ENCODE measurements around the gene EGF. TPM values are rescaled to one million over a fixed set of nuclear protein-coding genes. Genes with fewer than 3 reads are reported as not detected.

EGF gene
- total and polyA plus RNA-seq, 12 donors, result 0.07 to 1.6 (median 0.24) TPM; not detected in 4

DNA sequence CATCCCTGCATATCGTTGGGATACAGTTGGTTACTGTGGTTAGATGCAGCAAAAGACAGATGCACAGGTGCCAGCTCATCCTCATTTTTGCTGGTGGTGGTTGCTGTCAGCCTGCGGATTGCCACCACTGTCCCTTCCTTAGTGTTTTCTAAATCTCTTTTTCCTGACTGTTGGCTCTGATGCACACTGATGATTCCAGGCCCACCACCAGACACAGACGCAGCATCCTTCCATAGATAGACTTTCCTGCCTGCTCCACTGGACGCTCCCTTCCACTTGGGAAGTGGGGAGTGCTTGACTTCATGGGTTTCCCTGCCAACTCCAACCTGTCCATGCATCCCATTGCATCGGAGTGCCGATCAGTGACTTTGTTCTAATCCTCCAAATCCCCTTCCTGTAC lies 101.5 kb downstream of the EGF start:
- TF ChIP-seq, protein P1, sequence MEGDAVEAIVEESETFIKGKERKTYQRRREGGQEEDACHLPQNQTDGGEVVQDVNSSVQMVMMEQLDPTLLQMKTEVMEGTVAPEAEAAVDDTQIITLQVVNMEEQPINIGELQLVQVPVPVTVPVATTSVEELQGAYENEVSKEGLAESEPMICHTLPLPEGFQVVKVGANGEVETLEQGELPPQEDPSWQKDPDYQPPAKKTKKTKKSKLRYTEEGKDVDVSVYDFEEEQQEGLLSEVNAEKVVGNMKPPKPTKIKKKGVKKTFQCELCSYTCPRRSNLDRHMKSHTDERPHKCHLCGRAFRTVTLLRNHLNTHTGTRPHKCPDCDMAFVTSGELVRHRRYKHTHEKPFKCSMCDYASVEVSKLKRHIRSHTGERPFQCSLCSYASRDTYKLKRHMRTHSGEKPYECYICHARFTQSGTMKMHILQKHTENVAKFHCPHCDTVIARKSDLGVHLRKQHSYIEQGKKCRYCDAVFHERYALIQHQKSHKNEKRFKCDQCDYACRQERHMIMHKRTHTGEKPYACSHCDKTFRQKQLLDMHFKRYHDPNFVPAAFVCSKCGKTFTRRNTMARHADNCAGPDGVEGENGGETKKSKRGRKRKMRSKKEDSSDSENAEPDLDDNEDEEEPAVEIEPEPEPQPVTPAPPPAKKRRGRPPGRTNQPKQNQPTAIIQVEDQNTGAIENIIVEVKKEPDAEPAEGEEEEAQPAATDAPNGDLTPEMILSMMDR (IDR thresholded peaks at IDR 0.05), result no peak
- TF ChIP-seq POLR2A (IDR thresholded peaks at IDR 0.05), result no peak
- intact Hi-C loops (cut with DNase I), result no loop called here
- Histone ChIP-seq H3K27ac (no peak overlapping the region), H3K4me3 (no peak overlapping the region), H3K9me3 (replicated peaks in 1 of 3) (no peaks in the 10 kb centered on the region), H3K36me3 (replicated peaks in 1 of 2) (no peaks in the 10 kb centered on the region), H3K4me1 (replicated peaks in 1 of 2) (no peaks in the 10 kb centered on the region), H3K27me3 (peaks cover 19% of the 10 kb centered on the region)
- no peak for DNase-seq
- WGBS, 4 donors, result 87 to 90% (median 89%) methylated on average over 6 of the region's 6 CpGs

DNA sequence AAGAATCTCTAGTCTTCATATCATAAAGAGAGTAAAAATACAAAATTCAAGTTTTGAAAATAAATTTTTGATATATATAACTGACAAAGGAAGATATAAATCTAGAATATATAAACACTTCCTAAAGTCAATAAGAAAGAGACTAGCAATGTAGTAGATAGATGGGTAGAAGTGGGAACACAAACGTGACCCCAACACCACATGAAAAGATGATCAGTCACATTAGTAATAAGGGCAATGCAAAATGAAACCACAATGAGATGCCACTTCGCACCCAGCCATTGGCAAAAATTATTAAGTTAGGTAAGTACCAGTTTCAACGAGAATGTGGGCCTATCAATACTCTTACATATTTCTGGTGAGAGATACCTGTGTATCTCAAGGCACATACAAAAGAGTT lies 106.5 kb downstream of the EGF start:
- no peak for DNase-seq
- H3K36me3 ChIP-seq (replicated peaks in 1 of 2), result no peaks in the 10 kb centered on the region
- H3K4me3 ChIP-seq, result no peak overlapping the region
- H3K27me3 ChIP-seq, result peaks cover 7% of the 10 kb centered on the region
- intact Hi-C loops (cut with DNase I), result no loop called here
- 77 to 91% (median 85%) methylated on average over 3 of the region's 3 CpGs for WGBS, 4 donors
- TF ChIP-seq POLR2A (IDR thresholded peaks at IDR 0.05), result no peak
- TF ChIP-seq, protein P1 (IDR thresholded peaks at IDR 0.05), result no peak
- H3K27ac ChIP-seq, result no peak overlapping the region
- H3K4me1 ChIP-seq (replicated peaks in 1 of 2), result no peaks in the 10 kb centered on the region
- H3K9me3 ChIP-seq (replicated peaks in 1 of 3), result no peaks in the 10 kb centered on the region

DNA sequence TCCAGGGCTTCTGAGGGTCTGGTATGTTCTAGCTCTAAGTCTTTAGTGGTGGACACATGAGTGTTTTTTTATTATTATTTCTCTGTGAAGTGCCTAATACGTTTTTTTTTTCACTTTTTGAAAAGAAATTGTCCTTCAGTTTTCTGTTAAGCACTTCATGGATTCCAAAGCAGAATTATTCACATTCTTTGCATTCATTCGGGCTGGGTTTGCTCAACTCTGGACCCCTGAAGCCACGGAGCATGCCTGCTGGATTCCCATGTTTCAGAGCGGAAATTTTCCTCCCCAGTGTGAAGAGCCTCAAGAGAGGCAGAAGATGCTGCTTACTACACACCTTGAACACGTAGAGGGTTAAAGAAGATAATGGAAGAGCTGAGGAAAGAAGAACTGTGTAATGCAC lies 107.5 kb downstream of the EGF start:
- Histone ChIP-seq H3K4me1 (replicated peaks in 1 of 2) (no peaks in the 10 kb centered on the region), H3K27ac (no peak overlapping the region), H3K9me3 (replicated peaks in 1 of 3) (no peaks in the 10 kb centered on the region), H3K4me3 (no peak overlapping the region), H3K27me3 (peaks cover 7% of the 10 kb centered on the region), H3K36me3 (replicated peaks in 1 of 2) (no peaks in the 10 kb centered on the region)
- intact Hi-C loops (cut with DNase I), result no loop called here
- 30 to 40% (median 35%) methylated on average over 5 of the region's 5 CpGs for WGBS, 4 donors
- TF ChIP-seq POLR2A (IDR thresholded peaks at IDR 0.05), result no peak
- TF ChIP-seq, protein P1 (IDR thresholded peaks at IDR 0.05), result no peak
- no peak for DNase-seq

DNA sequence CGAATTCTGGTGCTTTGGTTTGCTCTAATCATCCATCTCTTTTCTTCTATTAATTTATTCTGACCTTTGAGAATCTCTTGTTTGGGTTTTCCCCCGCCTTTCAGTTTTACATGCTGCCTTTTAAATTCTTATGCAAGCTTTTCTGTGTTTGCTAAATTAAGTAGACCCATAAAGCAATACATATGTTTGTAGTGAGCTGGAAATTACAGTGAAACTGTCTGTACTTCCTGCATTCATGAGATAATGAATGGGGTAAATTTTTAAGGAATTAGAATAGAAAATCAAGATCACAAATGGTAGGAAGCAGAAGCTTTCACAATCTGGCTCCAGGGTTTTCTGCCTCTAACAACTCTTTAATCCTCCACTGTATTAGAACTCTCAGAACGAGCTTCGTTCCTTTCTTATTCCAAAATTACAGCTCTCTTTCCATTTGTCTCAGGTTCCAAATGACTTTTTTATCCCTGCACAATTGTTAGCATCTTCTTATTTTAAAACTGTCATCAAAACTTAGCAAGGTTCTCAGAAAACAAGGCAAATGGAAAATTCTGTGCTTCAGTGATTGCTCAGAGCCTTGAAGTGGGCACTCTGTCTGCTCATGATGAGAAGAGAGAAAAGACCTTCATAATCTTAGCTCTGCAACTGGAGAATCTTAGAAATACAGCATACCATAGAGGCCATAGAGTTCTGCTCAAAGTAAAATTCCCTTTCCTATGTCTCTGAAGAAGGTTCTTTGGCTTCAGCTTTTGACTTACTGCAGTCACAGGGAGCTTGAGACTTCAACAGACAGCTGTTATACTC lies 108.2 kb downstream of the EGF start:
- intact Hi-C loops (cut with DNase I), result no loop called here
- no peaks in the 10 kb centered on the region for H3K36me3 ChIP-seq (replicated peaks in 1 of 2)
- no peak overlapping the region for H3K27ac ChIP-seq
- no peaks in the 10 kb centered on the region for H3K4me1 ChIP-seq (replicated peaks in 1 of 2)
- TF ChIP-seq, protein P1 (IDR thresholded peaks at IDR 0.05), result no peak
- no peak for TF ChIP-seq POLR2A (IDR thresholded peaks at IDR 0.05)
- peaks cover 7% of the 10 kb centered on the region for H3K27me3 ChIP-seq
- no peak overlapping the region for H3K4me3 ChIP-seq
- H3K9me3 ChIP-seq (replicated peaks in 1 of 3), result no peaks in the 10 kb centered on the region
- 71 to 79% (median 75%) methylated on average over 4 of the region's 4 CpGs for WGBS, 4 donors
- DNase-seq, result no peak
